Thyroid gland (tissue), 4 donors: ENCODE measurements around the gene ATAD3A. TPM values are rescaled to one million over a fixed set of nuclear protein-coding genes. Genes with fewer than 3 reads are reported as not detected.
"Not testable (repeated sequence)": the region's sequence is repeated elsewhere in the genome, so short reads cannot be mapped to it uniquely, and the experiment has no call there.

Experiments
- DNase-seq, 2 donors: peaks; one replicate each; pipeline ENCODE4 v3.0.0-alpha.2; 2019
- H3K27ac ChIP-seq, 3 donors: fragments of 200-600 bp; sonication (generic); 1 replicate in 2 of 3; 2 replicates in 1 of 3; pipeline ENCODE4 v1.5.1; 2016 to 2019; ENCODE audit warnings: mild to moderate bottlenecking in 1 of 3, moderate library complexity in 1 of 3
- H3K27me3 ChIP-seq: fragments of 200-600 bp; sonication (generic); one replicate; pipeline ENCODE4 v1.5.1; 2019
- H3K36me3 ChIP-seq, 2 donors: fragments of 200-600 bp; sonication (generic); one replicate each; pipeline ENCODE4 v1.5.1; 2016 to 2019
- H3K4me1 ChIP-seq, 2 donors: fragments of 200-600 bp; sonication (generic); one replicate each; pipeline ENCODE4 v1.5.1; 2017 to 2019
- H3K4me3 ChIP-seq, 3 donors: fragments of 200-600 bp; sonication (generic); replicated peaks in 1 of 3; 1 replicate in 2 of 3; 2 replicates in 1 of 3; pipeline ENCODE4 v1.5.1; 2016; ENCODE audit warnings: mild to moderate bottlenecking in 1 of 3
- H3K9me3 ChIP-seq: fragments of 200-600 bp; sonication (generic); one replicate; pipeline ENCODE4 v1.5.1; 2017
- POLR2A ChIP-seq, 2 donors: fragments of 450-650 bp; IDR thresholded peaks; one replicate each; pipeline ENCODE4 v1.6.1; 2017; ENCODE audit warnings: antibody characterized with exemption in 2 of 2, mild to moderate bottlenecking in 2 of 2, moderate library complexity in 1 of 2
- WGBS, 2 donors: methylation state at CpG; one replicate each; pipeline ENCODE4 v1.1.5; 2017; 5-methylcytosine and 5-hydroxymethylcytosine counted together
- intact Hi-C: fragments of 100-400 bp; cut with DNase I; formaldehyde crosslinking; loops from one replicate; pipeline ENCODE4 v1.15.1; 2023
- total RNA-seq, 4 donors: library from RNA; depleted of rRNA; stranded (reverse); fragments of >200 nt; gene quantifications; one replicate each; pipeline ENCODE4 v1.2.3, GENCODE V29; 2016
- TF ChIP-seq, protein P1 (sequence below), 6 experiments: fragments of 200-600 bp in 3 of 6; fragments of 450-650 bp in 3 of 6; sonication (generic) in 3 of 6; IDR thresholded peaks; one replicate each; pipeline ENCODE4 v1.5.1; 2016 to 2019; ENCODE audit warnings: antibody characterized with exemption in 6 of 6, mild to moderate bottlenecking in 2 of 6, inconsistent platforms in 1 of 6, moderate library complexity in 1 of 6

The ATAD3A gene
- total RNA-seq, 4 donors from 2014 or later: 21.6 to 34.2 (median 28.5) TPM

DNA sequence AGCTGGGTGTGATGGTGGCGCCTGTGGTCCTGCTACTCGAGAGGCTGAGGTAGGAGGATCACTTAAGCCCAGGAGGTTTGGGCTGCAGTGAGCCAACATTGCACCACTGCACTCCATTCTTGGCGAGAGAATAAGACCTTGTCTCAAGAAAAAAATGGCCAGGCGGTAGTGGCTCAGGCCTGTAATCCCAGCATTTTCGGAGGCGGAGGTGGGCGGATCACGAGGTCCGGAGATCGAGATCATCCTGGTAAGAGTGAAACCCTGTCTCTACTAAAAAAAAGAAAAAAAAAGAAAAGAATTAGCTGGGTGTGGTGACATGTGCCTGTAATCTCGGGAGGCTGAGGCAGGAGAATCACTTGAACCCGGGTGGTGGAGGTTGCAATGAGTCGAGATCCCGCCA, 29.1 kb upstream of the ATAD3A start:
- Histone ChIP-seq H3K36me3 (peaks cover 27 to 38% of the 10 kb centered on the region in 2 donors), H3K27ac (no peak overlapping the region), H3K4me3 (no peak overlapping the region), H3K4me1 (no peaks in the 10 kb centered on the region), H3K27me3 (no peaks in the 10 kb centered on the region), H3K9me3 (no peaks in the 10 kb centered on the region)
- 96 to 98% methylated on average over 14 of the region's 14 CpGs for whole genome bisulfite sequencing, 2 donors
- TF ChIP-seq, protein P1, sequence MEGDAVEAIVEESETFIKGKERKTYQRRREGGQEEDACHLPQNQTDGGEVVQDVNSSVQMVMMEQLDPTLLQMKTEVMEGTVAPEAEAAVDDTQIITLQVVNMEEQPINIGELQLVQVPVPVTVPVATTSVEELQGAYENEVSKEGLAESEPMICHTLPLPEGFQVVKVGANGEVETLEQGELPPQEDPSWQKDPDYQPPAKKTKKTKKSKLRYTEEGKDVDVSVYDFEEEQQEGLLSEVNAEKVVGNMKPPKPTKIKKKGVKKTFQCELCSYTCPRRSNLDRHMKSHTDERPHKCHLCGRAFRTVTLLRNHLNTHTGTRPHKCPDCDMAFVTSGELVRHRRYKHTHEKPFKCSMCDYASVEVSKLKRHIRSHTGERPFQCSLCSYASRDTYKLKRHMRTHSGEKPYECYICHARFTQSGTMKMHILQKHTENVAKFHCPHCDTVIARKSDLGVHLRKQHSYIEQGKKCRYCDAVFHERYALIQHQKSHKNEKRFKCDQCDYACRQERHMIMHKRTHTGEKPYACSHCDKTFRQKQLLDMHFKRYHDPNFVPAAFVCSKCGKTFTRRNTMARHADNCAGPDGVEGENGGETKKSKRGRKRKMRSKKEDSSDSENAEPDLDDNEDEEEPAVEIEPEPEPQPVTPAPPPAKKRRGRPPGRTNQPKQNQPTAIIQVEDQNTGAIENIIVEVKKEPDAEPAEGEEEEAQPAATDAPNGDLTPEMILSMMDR (IDR thresholded peaks at IDR 0.05): no peak
- no peak for TF ChIP-seq POLR2A (IDR thresholded peaks at IDR 0.05)
- intact Hi-C loops: no loop called here
- DNase-seq: no peak

DNA sequence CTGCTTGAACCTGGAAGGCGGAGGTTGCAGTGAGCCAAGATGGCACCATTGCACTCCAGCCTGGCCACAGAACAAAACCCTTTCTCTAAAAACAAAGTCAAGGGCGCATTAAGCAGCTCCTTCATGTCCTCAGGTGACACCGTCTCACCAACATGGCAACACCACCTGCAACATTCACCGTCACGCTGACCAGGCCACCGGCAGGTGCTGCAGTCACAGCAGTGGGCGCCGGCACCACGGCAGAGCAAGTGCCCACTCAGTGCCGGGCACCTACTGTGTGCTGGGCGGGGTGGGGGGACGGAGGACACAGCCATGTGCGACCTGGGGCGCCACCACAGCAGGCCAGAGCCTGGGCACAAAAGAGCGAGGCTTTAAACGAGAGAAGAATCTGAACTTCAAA, 28.2 kb upstream of the ATAD3A start:
- no peaks in the 10 kb centered on the region for H3K27me3 ChIP-seq
- H3K4me1 ChIP-seq: no peaks in the 10 kb centered on the region
- peaks cover 28 to 41% of the 10 kb centered on the region in 2 donors for H3K36me3 ChIP-seq
- no peak for TF ChIP-seq POLR2A (IDR thresholded peaks at IDR 0.05)
- TF ChIP-seq, protein P1 (IDR thresholded peaks at IDR 0.05): no peak
- no peak overlapping the region for H3K27ac ChIP-seq
- H3K9me3 ChIP-seq: no peaks in the 10 kb centered on the region
- no peak for DNase-seq
- intact Hi-C loops: no loop called here
- H3K4me3 ChIP-seq: no peak overlapping the region
- WGBS, 2 donors: 92 to 95% methylated on average over 15 to 16 of the region's 16 CpGs

DNA sequence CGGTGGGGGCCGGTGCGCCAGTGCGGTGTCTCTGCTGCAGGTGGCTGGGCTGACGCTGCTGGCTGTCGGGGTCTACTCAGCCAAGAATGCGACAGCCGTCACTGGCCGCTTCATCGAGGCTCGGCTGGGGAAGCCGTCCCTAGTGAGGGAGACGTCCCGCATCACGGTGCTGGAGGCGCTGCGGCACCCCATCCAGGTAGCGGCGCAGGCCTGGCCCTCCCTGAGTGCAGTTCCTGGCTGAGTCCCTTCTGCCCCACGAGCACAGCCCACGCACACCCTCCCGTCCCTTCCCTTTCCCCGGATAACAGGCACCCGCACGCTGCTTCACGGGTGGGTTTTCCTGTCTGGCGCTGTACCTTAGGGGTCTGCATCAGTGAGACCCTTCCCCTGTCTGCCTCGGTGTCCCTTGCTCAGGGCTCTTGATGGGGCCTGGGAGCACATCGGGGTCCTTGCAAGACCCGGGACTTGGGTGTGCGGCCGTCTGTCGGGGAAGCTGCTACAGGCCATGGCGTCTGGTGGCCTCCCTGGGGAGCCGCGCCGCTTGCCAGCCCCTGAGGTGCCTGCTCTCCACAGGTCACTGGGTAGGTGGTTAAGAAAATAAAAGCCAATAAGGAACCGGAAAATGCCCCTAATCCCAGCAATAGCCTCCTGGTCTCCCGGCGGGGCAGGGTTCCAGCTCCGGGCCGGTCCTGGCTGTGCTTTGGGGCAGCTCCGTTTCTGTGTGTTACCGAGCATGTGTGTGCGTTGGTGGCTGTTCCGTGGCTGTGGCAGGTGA, 26.8 kb upstream of the ATAD3A start:
- DNase-seq, H3K27ac ChIP-seq, H3K4me1 ChIP-seq, H3K27me3 ChIP-seq, H3K9me3 ChIP-seq, H3K4me3 ChIP-seq, intact Hi-C loops: not testable (repeated sequence)
- peaks cover 35 to 45% of the 10 kb centered on the region in 2 donors for H3K36me3 ChIP-seq
- 96 to 97% methylated on average over 12 to 13 of the region's 46 CpGs for WGBS, 2 donors

DNA sequence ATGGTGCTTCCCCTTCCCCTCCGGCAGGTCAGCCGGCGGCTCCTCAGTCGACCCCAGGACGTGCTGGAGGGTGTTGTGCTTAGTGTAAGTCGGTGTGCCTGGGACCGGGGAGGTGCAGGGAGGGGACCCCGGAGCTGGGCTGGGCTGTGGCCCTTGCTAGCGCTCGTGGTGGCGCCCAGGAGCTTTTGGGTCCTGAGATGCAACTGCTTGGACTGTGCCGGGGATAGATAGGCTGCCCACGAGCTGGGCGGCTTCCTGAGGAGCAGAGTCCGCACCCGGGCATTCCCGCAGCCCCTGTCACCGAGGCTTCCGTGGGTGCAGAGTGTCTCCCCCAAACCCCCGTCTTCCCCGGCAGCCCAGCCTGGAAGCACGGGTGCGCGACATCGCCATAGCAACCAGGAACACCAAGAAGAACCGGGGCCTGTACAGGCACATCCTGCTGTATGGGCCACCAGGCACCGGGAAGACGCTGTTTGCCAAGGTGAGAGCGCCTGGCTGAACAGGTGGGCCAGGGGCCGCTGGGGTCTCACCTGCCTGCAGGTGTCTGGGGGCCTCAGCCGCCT, 26.1 kb upstream of the ATAD3A start:
- peaks cover 42 to 51% of the 10 kb centered on the region in 2 donors for H3K36me3 ChIP-seq
- H3K27me3 ChIP-seq, H3K27ac ChIP-seq, DNase-seq, H3K4me1 ChIP-seq, H3K9me3 ChIP-seq, intact Hi-C loops, H3K4me3 ChIP-seq: not testable (repeated sequence)
- WGBS, 2 donors: 94 to 95% methylated on average over 14 to 27 of the region's 31 CpGs

DNA sequence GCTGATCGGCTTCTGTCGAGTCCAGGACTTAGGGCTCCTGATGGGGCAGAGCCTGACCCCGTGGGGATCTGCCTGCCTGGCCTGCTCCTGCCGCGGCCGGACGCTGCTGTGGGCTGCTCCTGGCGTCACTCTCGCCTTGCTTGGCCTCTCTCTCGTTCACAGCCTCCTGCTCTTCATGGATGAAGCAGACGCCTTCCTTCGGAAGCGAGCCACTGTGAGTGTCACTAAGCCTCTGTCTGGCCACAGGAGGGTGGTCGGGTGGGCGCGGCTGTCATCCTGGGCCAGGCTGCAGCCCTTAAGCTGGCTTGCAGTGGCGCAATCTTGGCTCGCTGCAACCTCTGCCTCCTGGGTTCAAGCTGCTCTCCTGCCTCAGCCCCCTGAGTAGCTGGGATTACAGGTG, 24.3 kb upstream of the ATAD3A start:
- DNase-seq: no peak
- Histone ChIP-seq H3K4me1 (no peaks in the 10 kb centered on the region), H3K4me3 (no peak overlapping the region), H3K27ac (no peak overlapping the region), H3K27me3 (no peaks in the 10 kb centered on the region), H3K36me3 (peaks cover 46 to 51% of the 10 kb centered on the region in 2 donors), H3K9me3 (no peaks in the 10 kb centered on the region)
- intact Hi-C loops: no loop called here
- TF ChIP-seq, protein P1 (IDR thresholded peaks at IDR 0.05): no peak
- TF ChIP-seq POLR2A (IDR thresholded peaks at IDR 0.05): no peak
- WGBS, 2 donors: 96 to 97% methylated on average over 5 to 18 of the region's 18 CpGs

DNA sequence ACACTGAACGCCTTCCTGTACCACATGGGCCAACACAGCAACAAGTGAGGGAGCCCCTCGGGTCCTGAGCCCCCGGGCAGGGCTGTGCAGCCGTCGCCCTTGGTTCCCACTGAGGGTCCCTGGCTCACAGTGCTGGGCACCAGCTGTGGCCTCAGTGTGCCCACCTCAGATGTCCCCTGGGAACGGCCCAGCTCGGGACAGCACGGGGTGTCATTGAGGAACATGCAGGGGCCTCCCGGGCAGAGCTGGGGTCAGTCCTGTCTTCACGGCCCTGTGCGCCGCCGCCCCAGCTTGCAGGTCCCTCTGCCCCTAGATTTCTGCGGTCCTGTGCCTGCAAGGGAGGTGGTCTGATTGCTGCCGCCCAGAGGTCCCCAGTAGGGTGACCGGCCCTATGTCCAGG, 22.7 kb upstream of the ATAD3A start:
- TF ChIP-seq, protein P1 (IDR thresholded peaks at IDR 0.05): no peak
- TF ChIP-seq POLR2A (IDR thresholded peaks at IDR 0.05): no peak
- H3K9me3 ChIP-seq: no peaks in the 10 kb centered on the region
- peaks cover 33 to 36% of the 10 kb centered on the region in 2 donors for H3K36me3 ChIP-seq
- WGBS, 2 donors: 98 to 100% methylated on average over 5 to 8 of the region's 16 CpGs
- no peaks in the 10 kb centered on the region for H3K27me3 ChIP-seq
- H3K4me3 ChIP-seq: no peak overlapping the region
- DNase-seq: no peak
- intact Hi-C loops: no loop called here
- H3K4me1 ChIP-seq: no peaks in the 10 kb centered on the region
- no peak overlapping the region for H3K27ac ChIP-seq
